HG02981 (cell line): ENCODE data around the gene C2CD2.

ENCODE experiments used
- ATAC-seq: cut with Tn5 transposase; IDR thresholded peaks from one replicate; pipeline ENCODE4 v1.9.1; 2021; ENCODE audit warnings: mild to moderate bottlenecking, moderate library complexity; ENCODE audit not compliant: unreplicated experiment

Gene C2CD2

DNA sequence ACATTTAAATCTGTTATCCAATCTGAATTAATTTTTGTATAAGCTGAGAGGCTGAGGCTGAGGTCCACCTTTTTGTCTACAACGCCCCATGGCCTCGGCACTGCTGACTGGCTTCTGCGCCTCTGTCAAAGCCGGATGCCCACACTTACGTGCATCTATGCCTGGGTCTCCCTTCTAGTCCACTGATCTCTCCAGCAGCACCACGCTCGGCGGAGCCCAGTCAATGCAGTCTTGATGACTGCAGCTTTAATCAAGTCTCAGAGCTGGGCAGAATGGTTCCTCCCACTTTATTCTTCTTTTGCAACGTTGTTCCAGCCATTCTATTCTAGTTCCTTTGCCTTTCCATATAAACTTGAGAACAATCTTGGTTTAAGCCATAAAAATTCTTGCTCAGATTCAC, 84.0 kb downstream of the C2CD2 start:
- no peak for ATAC-seq

DNA sequence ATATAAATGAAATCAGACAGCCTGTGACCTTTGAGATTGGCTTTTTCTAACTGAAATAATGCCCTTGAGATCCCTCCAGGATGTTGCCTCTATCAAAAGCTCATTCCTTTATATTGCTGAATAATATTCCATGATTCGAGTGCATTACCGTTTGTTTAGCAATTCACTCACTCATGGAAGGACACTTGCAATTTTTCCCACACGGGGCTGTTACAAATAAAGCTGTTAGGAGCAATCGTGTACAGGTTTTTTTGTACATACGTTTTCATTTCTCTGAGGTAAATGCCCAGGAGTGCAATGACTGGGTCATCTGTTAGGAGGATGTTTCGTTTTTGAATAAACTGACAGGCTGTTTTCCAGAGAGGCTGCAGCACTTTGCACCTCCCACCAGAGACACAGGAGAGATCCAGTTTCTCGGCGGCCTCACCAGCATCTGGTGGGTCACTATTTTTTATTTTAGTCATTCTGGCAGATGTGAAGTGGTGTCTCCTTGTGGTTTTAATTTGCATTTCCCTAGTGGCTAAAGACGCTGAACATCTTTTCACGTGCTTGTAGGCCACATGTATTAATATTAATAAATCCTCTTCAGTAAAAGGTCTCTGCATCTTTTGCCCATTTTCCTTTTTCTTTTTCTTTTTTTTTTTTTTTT, 85.6 kb downstream of the C2CD2 start:
- peak; percentile 46 for ATAC-seq

- no peak for ATAC-seq
These were observed 86.5 kb downstream of the C2CD2 start for GRCh38 chr21:41867313-41867712.

DNA sequence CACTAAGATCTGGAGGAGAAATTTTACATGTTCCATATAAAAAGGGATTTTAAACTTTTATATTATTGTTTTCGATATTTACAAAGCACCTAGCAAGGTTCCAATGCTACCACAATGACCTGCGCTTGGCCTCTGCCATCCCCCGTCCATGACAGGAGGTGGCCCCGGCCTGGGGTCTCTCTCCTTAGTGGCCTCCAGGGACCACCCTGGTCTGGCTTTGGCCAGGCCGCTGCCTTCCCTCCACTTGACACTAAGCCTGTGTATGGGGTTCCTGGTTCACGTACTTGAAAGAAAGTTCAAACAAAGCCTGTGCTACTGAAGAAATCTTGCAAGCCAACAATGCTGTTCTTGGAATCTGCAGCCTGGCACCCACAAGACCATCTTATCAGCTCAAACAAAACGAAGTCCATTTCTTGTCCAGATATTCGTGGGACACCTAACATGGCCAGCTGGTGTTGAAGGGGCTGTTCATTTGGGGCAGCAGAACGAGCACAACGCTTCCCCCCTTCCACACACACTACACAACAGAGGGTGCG, 87.5 kb downstream of the C2CD2 start:
- ATAC-seq: no peak

- ATAC-seq: peak; percentile 47
These were observed 88.6 kb downstream of the C2CD2 start for GRCh38 chr21:41865002-41865777.

DNA sequence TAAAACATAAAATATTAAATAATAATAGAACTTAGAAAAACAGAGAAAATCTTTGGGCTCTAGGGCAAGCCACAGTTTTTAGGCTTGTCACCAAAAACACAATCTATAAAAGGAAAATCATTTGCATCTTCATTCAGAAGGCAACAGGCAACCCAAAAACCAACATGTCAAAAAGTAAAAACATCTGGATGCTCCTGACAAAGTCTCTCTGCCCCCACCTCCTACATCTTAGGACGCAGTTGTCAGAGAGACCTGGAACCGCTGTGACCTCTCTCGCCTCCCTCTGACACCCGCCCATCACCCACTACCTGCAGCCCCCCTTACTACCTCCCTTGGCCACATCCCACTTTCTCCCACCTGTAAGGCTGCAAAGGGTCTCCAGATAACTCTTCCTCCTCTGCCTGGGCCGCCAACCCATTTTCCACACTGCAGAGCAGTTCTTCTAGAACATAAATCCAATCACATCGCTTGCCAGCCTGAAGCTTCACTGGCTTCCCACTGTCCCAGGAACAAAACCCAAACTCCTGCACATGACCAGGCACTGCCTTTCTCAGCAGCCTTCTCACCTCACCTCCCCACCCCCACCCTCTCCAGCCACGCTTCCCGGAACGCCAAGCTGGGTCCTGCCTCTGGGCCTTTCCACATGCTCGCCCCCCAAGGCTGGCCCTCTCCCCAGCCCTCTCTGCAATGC, 89.4 kb downstream of the C2CD2 start:
- no peak for ATAC-seq

- ATAC-seq: no peak
These were observed 90.4 kb downstream of the C2CD2 start for GRCh38 chr21:41863439-41863740.

- ATAC-seq: no peak
These were observed 91.8 kb downstream of the C2CD2 start for GRCh38 chr21:41861987-41862386.

GRCh38 chr21:41861255-41861654, 92.6 kb downstream of the C2CD2 start:
- no peak for ATAC-seq

- no peak for ATAC-seq
These were observed 94.4 kb downstream of the C2CD2 start for GRCh38 chr21:41859297-41859980.

DNA sequence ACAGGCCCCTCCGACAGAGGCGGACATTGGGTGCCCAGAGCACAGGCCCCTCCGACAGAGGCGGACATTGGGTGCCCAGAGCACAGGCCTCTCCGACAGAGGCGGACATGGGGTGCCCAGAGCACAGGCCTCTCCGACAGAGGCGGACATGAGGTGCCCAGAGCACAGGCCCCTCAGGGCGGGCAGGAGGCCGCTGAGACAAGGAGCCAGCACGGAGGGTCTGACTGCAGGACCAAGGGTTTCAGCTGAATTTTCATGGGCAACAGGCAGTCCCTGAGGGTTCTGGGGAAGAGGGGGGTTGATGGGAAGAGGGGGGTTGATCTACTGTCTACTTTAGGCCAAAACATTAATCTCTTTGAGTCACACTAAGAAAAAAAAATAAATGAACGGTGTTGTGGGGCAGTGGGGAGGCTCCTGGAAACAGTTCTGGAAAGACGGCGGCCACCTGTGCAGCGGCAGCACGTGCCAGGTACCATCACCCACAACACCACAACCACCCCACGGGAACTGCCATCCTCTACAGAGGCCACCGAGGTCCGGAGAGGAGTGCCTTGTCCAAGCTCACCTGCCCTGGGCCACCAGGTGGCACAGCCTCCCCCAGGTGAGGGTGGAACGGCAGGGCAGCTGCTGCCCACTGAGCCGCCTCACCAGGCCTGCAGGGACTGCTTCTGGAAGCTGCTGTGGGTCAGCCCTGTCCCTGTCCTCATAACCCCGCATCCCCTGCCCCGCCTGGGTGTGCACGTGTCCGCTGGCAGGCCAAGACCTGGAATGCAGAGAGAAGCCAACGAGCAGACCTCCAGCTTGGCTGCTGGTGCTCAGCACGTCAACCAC, 95.1 kb downstream of the C2CD2 start:
- no peak for ATAC-seq

- ATAC-seq: no peak
These were observed 96.0 kb downstream of the C2CD2 start for GRCh38 chr21:41857771-41858300.

DNA sequence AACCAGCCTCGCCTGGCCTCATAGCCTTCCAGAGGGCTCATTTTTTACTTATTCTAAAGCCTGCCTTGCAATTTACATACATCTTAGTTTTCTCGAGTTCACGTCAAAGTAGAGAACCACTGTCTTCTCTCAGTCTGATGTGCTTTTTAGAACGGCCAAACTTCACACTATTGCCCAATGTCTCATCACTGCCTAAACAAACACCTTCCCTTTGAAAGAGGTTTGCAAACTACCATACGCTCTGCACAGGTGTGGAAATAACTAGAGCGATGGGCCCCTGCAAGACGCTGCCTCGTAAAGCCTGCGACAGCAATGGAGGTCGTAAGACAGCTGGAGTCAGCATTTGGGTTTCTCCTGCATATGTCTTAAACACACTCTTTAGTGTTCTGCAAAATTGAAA, 97.2 kb downstream of the C2CD2 start:
- no peak for ATAC-seq

GRCh38 chr21:41854426-41854995, 99.3 kb downstream of the C2CD2 start:
- ATAC-seq: no peak

DNA sequence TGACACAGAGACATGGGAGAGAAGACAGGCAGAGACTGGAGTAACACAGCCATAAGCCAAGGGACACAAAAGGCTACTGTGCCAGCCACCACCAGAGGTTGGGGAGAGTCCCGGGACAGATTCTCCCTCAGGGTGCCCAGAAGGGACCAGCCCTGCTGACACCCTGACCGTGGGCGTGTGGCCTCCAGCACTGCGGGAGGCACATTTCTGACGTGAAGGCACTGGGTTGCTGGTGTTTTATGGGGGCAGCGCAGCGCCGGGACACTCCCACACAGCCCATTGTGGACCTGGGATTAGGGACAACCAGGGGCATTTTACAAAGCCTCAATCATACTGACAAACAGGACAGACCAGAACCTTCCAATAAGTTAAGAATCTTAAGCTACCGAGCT, 100.9 kb downstream of the C2CD2 start:
- ATAC-seq: no peak

DNA sequence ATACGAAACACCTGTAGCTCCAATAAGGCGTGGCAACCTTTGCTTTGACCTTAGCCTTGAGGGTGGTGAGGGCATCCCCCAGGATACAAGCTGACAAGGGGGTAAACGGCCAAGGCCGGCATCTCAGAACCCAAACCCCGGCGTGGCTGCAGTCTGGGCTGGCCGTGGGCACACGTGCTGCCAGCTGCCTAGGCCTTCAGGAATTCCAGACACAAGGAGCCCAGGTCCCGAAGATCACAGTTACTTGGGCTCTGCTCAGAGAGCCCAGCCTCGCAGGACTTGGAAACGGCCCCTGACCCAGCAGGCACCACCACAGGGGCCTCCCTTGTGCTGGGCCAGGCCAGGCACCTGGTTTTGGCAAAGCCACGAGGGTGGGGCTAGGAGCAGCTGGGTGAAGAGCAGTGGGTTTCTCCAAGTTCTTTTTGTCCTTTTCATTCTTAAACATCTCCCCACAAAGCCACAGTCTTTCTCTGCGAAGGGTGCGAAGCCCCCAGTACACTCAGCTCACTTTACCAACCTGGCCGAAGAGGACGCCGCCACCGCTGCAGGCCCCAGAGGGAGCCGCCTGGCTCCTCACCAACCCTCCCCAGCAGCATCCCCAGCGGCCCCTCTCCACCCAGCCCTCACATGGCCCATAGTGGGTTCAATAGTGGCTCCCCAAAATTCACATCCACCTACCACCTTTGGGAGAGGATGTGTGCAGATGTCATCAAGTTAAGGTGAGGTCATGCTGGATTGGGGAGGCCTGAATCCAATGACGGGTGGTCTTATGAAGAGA, 101.5 kb downstream of the C2CD2 start:
- ATAC-seq: no peak

- ATAC-seq: no peak
These were observed 102.6 kb downstream of the C2CD2 start for GRCh38 chr21:41851090-41851790.

GRCh38 chr21:41850085-41850484, 103.7 kb downstream of the C2CD2 start:
- ATAC-seq: no peak
